Measurements from ENCODE around the gene ZNF775. TPM values are rescaled to one million over a fixed set of nuclear protein-coding genes. Genes with fewer than 3 reads are reported as not detected.

The ZNF775 gene
- total RNA-seq, 1 experiment from 2014 or later: 3.4 TPM

DNA sequence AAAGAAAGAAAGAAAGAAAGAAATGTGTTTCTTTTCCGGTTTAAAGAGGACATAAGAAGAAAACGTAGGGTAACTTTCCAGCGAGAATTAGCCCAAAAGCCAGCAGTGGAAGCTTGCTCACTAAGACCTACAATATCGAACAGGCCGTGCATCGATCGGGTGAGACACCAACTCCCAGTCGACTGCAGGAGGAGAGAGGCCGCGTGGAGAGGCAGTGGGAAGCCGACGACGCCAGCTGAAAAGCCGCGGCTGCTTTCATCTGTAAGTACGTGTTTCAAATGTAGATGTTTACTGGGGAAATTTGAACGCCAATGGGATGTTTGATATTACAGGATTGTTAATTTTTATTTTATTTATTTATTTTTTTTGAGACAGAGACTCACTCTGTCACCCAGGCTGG, 42.7 kb downstream of the ZNF775 start:
- Histone ChIP-seq H3K4me1 (replicated peaks; ENCODE audit: insufficient read depth) (no peaks in the 10 kb centered on the region; the same call in 1 of the 2 replicates), H3K4me2 (no peak overlapping the region), H3K27me3 (ENCODE audit: insufficient read depth, low read depth) (peaks cover 15% of the 10 kb centered on the region; the same call in 1 of the 2 replicates), H3K36me3 (ENCODE audit: low read depth) (no peaks in the 10 kb centered on the region), H3K9me2 (ENCODE audit: insufficient read depth) (no peaks in the 10 kb centered on the region), H2AFZ (no peak overlapping the region), H3K79me2 (ENCODE audit: low read depth) (no peaks in the 10 kb centered on the region), H3K27ac (no peak overlapping the region), H3F3A (ENCODE audit: insufficient read depth, low read depth) (peaks cover 4% of the 10 kb centered on the region; the same call in 1 of the 2 replicates), H3K4me3 (no peak overlapping the region), H3K9me3 (ENCODE audit: insufficient read depth, low read depth) (no peaks in the 10 kb centered on the region), H4K20me1 (ENCODE audit: insufficient read depth) (no peaks in the 10 kb centered on the region)
- ChIA-PET CTCF (no interaction called here), POLR2A (ENCODE audit: unreplicated experiment) (no interaction called here)
- intact Hi-C loops (cut with micrococcal nuclease; ENCODE audit: unreplicated experiment): loop anchor here (1.0 kb wide), 3 partner anchors 43 to 136 kb away; partner anchors contain the start of gene ZNF775
- TF ChIP-seq, protein P1, sequence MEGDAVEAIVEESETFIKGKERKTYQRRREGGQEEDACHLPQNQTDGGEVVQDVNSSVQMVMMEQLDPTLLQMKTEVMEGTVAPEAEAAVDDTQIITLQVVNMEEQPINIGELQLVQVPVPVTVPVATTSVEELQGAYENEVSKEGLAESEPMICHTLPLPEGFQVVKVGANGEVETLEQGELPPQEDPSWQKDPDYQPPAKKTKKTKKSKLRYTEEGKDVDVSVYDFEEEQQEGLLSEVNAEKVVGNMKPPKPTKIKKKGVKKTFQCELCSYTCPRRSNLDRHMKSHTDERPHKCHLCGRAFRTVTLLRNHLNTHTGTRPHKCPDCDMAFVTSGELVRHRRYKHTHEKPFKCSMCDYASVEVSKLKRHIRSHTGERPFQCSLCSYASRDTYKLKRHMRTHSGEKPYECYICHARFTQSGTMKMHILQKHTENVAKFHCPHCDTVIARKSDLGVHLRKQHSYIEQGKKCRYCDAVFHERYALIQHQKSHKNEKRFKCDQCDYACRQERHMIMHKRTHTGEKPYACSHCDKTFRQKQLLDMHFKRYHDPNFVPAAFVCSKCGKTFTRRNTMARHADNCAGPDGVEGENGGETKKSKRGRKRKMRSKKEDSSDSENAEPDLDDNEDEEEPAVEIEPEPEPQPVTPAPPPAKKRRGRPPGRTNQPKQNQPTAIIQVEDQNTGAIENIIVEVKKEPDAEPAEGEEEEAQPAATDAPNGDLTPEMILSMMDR (conservative IDR thresholded peaks at IDR 0.05): no peak
- TF ChIP-seq EZH2 (IDR thresholded peaks at IDR 0.05; ENCODE audit: low read depth): no peak
- no TSS peak for BruUV-seq (replicated peaks)
- DNase-seq: no peak

DNA sequence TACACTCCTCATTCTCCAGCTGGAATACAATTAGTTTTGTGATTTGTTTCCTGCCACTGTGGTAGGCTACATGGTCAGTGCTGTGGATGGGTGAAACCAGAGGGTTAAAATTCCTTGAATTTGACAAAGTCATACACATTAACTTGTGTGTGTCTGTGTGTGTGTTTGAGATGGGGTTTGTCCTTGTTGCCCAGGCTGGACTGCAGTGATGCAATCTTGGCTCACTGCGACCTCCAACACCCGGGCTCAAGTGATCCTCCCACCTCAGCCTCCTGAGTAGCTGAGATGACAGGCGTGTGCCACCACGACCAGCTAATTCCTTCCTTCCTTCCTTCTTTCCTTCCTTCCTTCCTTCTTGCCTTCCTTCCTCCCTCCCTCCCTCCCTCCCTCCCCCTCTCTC, 46.5 kb downstream of the ZNF775 start:
- BruUV-seq (replicated peaks): no TSS peak
- CTCF ChIA-PET: no interaction called here
- TF ChIP-seq EZH2 (IDR thresholded peaks at IDR 0.05; ENCODE audit: low read depth): no peak
- TF ChIP-seq, protein P1 (conservative IDR thresholded peaks at IDR 0.05): no peak
- H3K36me3 ChIP-seq (ENCODE audit: low read depth): no peaks in the 10 kb centered on the region
- no peaks in the 10 kb centered on the region; the same call in 1 of the 2 replicates for H3K4me1 ChIP-seq (replicated peaks; ENCODE audit: insufficient read depth)
- no peaks in the 10 kb centered on the region for H3K79me2 ChIP-seq (ENCODE audit: low read depth)
- H3K4me3 ChIP-seq: no peak overlapping the region
- no peak overlapping the region for H2AFZ ChIP-seq
- DNase-seq: no peak
- peaks cover 39% of the 10 kb centered on the region for H3K27me3 ChIP-seq (ENCODE audit: insufficient read depth, low read depth)
- H4K20me1 ChIP-seq (ENCODE audit: insufficient read depth): no peaks in the 10 kb centered on the region
- H3K9me3 ChIP-seq (ENCODE audit: insufficient read depth, low read depth): no peaks in the 10 kb centered on the region
- H3K27ac ChIP-seq: no peak overlapping the region
- intact Hi-C loops (cut with micrococcal nuclease; ENCODE audit: unreplicated experiment): no loop called here
- no peaks in the 10 kb centered on the region for H3F3A ChIP-seq (ENCODE audit: insufficient read depth, low read depth)
- POLR2A ChIA-PET (ENCODE audit: unreplicated experiment): no interaction called here
- no peaks in the 10 kb centered on the region for H3K9me2 ChIP-seq (ENCODE audit: insufficient read depth)
- no peak overlapping the region for H3K4me2 ChIP-seq

DNA sequence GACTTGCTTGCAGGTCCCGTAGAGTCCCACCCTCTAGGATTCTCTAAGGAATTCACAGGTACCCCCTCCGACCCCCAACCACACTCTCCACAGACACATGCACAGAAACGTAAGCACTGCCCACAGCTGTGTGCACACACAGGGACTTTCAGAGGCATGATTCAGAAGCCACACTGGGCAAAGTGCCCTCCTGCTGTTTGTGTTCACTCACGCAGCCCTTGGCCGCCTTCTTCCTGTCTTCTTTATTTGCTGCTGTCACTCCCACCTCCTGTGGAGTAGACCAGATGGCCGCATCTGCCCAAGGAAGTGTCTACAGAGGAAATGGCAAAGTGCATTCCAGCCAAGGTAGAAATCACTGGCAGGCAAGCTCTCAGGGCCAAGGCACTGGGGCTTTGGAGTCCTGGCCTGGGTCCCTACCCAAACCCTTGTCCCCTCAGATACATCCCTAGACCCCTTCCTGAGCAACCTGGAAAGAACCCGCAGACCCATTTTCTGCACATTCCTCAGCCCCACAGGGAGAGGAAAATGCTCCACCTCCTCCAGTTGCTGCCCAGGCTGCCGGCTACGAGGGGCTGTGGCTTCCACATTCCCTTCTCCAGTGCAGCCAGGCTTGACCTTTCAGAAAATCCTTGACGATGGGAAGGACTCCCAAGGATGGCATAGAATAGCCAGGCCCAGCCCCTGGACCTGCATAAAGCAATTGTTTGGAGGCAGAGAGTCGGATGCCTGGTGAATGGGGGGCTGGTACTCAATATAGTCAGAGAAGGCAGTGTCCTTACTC, 49.7 kb downstream of the ZNF775 start:
- no TSS peak for BruUV-seq (replicated peaks)
- Histone ChIP-seq H3K4me3 (no peak overlapping the region), H3K4me1 (replicated peaks; ENCODE audit: insufficient read depth) (no peaks in the 10 kb centered on the region), H3F3A (ENCODE audit: insufficient read depth, low read depth) (no peaks in the 10 kb centered on the region), H2AFZ (no peak overlapping the region), H3K27me3 (ENCODE audit: insufficient read depth, low read depth) (peaks cover 69% of the 10 kb centered on the region), H4K20me1 (ENCODE audit: insufficient read depth) (no peaks in the 10 kb centered on the region), H3K9me3 (ENCODE audit: insufficient read depth, low read depth) (no peaks in the 10 kb centered on the region), H3K79me2 (ENCODE audit: low read depth) (no peaks in the 10 kb centered on the region), H3K27ac (no peak overlapping the region), H3K36me3 (ENCODE audit: low read depth) (no peaks in the 10 kb centered on the region), H3K9me2 (ENCODE audit: insufficient read depth) (no peaks in the 10 kb centered on the region), H3K4me2 (0 out of 2 replicates have a peak overlapping the region, but pooled peaks have one; percentile 5)
- intact Hi-C loops (cut with micrococcal nuclease; ENCODE audit: unreplicated experiment): no loop called here
- TF ChIP-seq EZH2 (IDR thresholded peaks at IDR 0.05; ENCODE audit: low read depth): no peak
- TF ChIP-seq, protein P1 (conservative IDR thresholded peaks at IDR 0.05): no peak
- ChIA-PET POLR2A (ENCODE audit: unreplicated experiment) (no interaction called here), CTCF (no interaction called here)
- peak; percentile 47 to 52 for DNase-seq
